K562 (cell line): ENCODE measurements around the gene C6orf163. TPM values are rescaled to one million over a fixed set of nuclear protein-coding genes. Genes with fewer than 3 reads are reported as not detected.
A peak's percentile ranks its signal among the peaks of the same experiment; 100 is the strongest.

Experiments used
- ATAC-seq: fragments of 200-7000 bp; cut with Tn5 transposase; 3 replicates; pipeline ENCODE4 v1.9.1; 2020; ENCODE audit warnings: moderate library complexity
- BruUV-seq: library from RNA; stranded (reverse); fragments of 400-500 nt; replicated peaks from 2 replicates; lab custom pipeline; 2021; lab: Mats Ljungman, UMichigan
- CTCF ChIA-PET: fragments of 300-600 bp; formaldehyde crosslinking; extraction: SDS; loops from one replicate; lab custom pipeline; 2021; ENCODE audit warnings: low intra/inter-chr PET ratio; lab: Yijun Ruan, JAX
- POLR2A ChIA-PET: fragments of 300-600, 350-650 bp; sonication (Branson Sonifier 250); formaldehyde crosslinking; extraction: SDS; loops from one replicate; lab custom pipeline; 2021; ENCODE audit warnings: antibody characterized with exemption, inconsistent platforms; lab: Yijun Ruan, JAX
- DNase-seq, 4 experiments: peaks; one replicate each; pipeline versions ENCODE4 v3.0.0 to v3.0.0-alpha.2; 2011 to 2018; ENCODE audit warnings: low spot score in 3 of 4, mixed read lengths in 3 of 4; ENCODE audit errors: extremely low read depth in 1 of 4
- FAIRE-seq: peaks from 2 replicates; lab custom pipeline; 2011; peaks lifted over from hg19 to GRCh38; lab: Jason Lieb, UNC
- H2AFZ ChIP-seq: 2 replicates; pipeline ENCODE4 v1.6.0; 2011; ENCODE audit warnings: low read depth, low read length, control low read depth, inconsistent platforms
- H3K27ac ChIP-seq: fragments of 200-600 bp; 3 replicates; pipeline ENCODE4 v1.8.0; 2011; ENCODE audit warnings: low read depth, mild to moderate bottlenecking, control low read depth, inconsistent platforms, low read length, moderate library complexity, mixed read lengths; ENCODE audit errors: extremely low read depth
- H3K27me3 ChIP-seq, 2 experiments: fragments of 300-600 bp in 1 of 2; 2 replicates in 1 of 2; 3 replicates in 1 of 2; pipeline versions ENCODE4 v1.6.0 to v1.8.0; 2011; ENCODE audit warnings: inconsistent platforms in 2 of 2, low read length in 2 of 2, mild to moderate bottlenecking in 1 of 2, mixed read lengths in 1 of 2, moderate library complexity in 1 of 2; ENCODE audit not compliant: control insufficient read depth in 2 of 2, insufficient read depth in 2 of 2
- H3K36me3 ChIP-seq: fragments of 300-600 bp; 3 replicates; pipeline ENCODE4 v1.8.0; 2011; ENCODE audit warnings: mild to moderate bottlenecking, low read length, inconsistent platforms; ENCODE audit not compliant: control insufficient read depth, insufficient read depth
- H3K4me1 ChIP-seq, 2 experiments: fragments of 200-600 bp in 1 of 2; replicated peaks in 1 of 2; 2 replicates in 1 of 2; 3 replicates in 1 of 2; pipeline versions ENCODE4 v1.5.1 to v1.8.0; 2011; ENCODE audit warnings: inconsistent platforms in 2 of 2, low read length in 2 of 2, mild to moderate bottlenecking in 1 of 2, mixed read lengths in 1 of 2, moderate library complexity in 1 of 2; ENCODE audit not compliant: control insufficient read depth in 2 of 2, insufficient read depth in 2 of 2
- H3K4me2 ChIP-seq: 2 replicates; pipeline ENCODE4 v1.6.1; 2011; ENCODE audit warnings: low read length, control low read depth, inconsistent platforms, mixed read lengths; ENCODE audit not compliant: insufficient read depth
- H3K4me3 ChIP-seq: fragments of 200-600 bp; sonication (generic), shearing (Covaris generic); 2 replicates; pipeline ENCODE4 v1.5.1; 2016; ENCODE audit warnings: control low read depth, inconsistent platforms
- H3K79me2 ChIP-seq: fragments of 200-600 bp; 3 replicates; pipeline ENCODE4 v1.8.0; 2011; ENCODE audit warnings: low read length, inconsistent platforms; ENCODE audit not compliant: control insufficient read depth, insufficient read depth
- H3K9ac ChIP-seq, 2 experiments: 2 replicates each; pipeline versions ENCODE4 v1.6.0 to v1.6.1; 2011; ENCODE audit warnings: low read depth in 2 of 2, low read length in 2 of 2, control low read depth in 1 of 2, inconsistent platforms in 1 of 2, mild to moderate bottlenecking in 1 of 2, mixed read lengths in 1 of 2; ENCODE audit not compliant: insufficient read depth in 1 of 2
- H3K9me1 ChIP-seq: one replicate; pipeline ENCODE4 v1.6.0; 2011; ENCODE audit warnings: inconsistent platforms, mild to moderate bottlenecking, low read length, moderate library complexity; ENCODE audit not compliant: control insufficient read depth, insufficient read depth
- H3K9me3 ChIP-seq: replicated peaks from 2 replicates; pipeline ENCODE4 v1.5.1; 2011; ENCODE audit warnings: low read depth, low read length, inconsistent platforms; ENCODE audit not compliant: control insufficient read depth, insufficient read depth
- H4K20me1 ChIP-seq: replicated peaks from 2 replicates; pipeline ENCODE4 v1.6.1; 2011; ENCODE audit warnings: low read length, inconsistent platforms, mixed read lengths; ENCODE audit not compliant: control insufficient read depth, insufficient read depth
- C11orf30 ChIP-seq: fragments of 450-650 bp; IDR thresholded peaks from 2 replicates; pipeline ENCODE4 v1.6.1; 2016; ENCODE audit warnings: low read depth, mild to moderate bottlenecking
- CBFA2T3 ChIP-seq: fragments of 450-650 bp; IDR thresholded peaks from 2 replicates; pipeline ENCODE4 v1.6.1; 2017
- CHD7 ChIP-seq: fragments of 200-600 bp; sonication (generic); IDR thresholded peaks from one replicate; pipeline ENCODE4 v1.6.1; 2012; ENCODE audit warnings: mild to moderate bottlenecking, low read depth, low read length, inconsistent platforms
- GATA2 ChIP-seq: sonication (generic); formaldehyde crosslinking; IDR thresholded peaks from 2 replicates; pipeline ENCODE4 v1.4.0; 2020; ENCODE audit warnings: mild to moderate bottlenecking, missing genetic modification reagents
- MTA1 ChIP-seq: fragments of 450-650 bp; IDR thresholded peaks from 2 replicates; pipeline ENCODE4 v1.6.1; 2017; ENCODE audit warnings: borderline replicate concordance
- NCOR1 ChIP-seq: fragments of 450-650 bp; IDR thresholded peaks from 2 replicates; pipeline ENCODE4 v1.6.1; 2016; ENCODE audit warnings: mild to moderate bottlenecking, moderate library complexity
- PHF21A ChIP-seq: fragments of 450-650 bp; IDR thresholded peaks from 2 replicates; pipeline ENCODE4 v1.6.1; 2017; ENCODE audit warnings: low read depth, borderline replicate concordance
- RFX1 ChIP-seq: fragments of 450-650 bp; IDR thresholded peaks from 2 replicates; pipeline ENCODE4 v1.6.1; 2016; ENCODE audit warnings: mild to moderate bottlenecking, moderate library complexity
- SMAD1 ChIP-seq: fragments of 150-350 bp; IDR thresholded peaks from 2 replicates; pipeline ENCODE4 v1.6.1; 2014; ENCODE audit warnings: low read length, low read depth; ENCODE audit not compliant: partially characterized antibody
- SMARCA4 ChIP-seq: fragments of 450-650 bp; IDR thresholded peaks from 2 replicates; pipeline ENCODE4 v1.6.1; 2016
- SRSF1 ChIP-seq: fragments of 200-400 bp; formaldehyde crosslinking; IDR thresholded peaks from 2 replicates; pipeline ENCODE4 v1.6.1; 2017; ENCODE audit warnings: mild to moderate bottlenecking, low read depth, low read length, moderate library complexity
- XRCC5 ChIP-seq: fragments of 200-400 bp; formaldehyde crosslinking; IDR thresholded peaks from 2 replicates; pipeline ENCODE4 v1.6.1; 2017; ENCODE audit warnings: low read depth, mild to moderate bottlenecking, low read length
- ZNF785 ChIP-seq: fragments of 250-450 bp; sonication (Bioruptor Pico); IDR thresholded peaks from 2 replicates; pipeline ENCODE4 v1.4.0; 2020; ENCODE audit warnings: mild to moderate bottlenecking
- WGBS: fragments of 100-300 bp; shearing (Covaris generic); methylation state at CpG from one replicate; pipeline ENCODE4 v1.1.6; 2016; ENCODE audit warnings: low coverage, mixed read lengths; ENCODE audit not compliant: insufficient coverage; ENCODE audit errors: missing lambda C conversion rate; 5-methylcytosine and 5-hydroxymethylcytosine counted together
- in situ Hi-C: fragments of 300-500 bp; cut with MboI; formaldehyde crosslinking; loops from 4 replicates; pipeline ENCODE4 v1.15.0; 2018; ENCODE audit warnings: inconsistent platforms, mixed read lengths
- intact Hi-C: fragments of 100-400 bp; cut with micrococcal nuclease; formaldehyde crosslinking; loops from 2 replicates; pipeline ENCODE4 v1.14.2; 2022
- polyA plus RNA-seq, 8 experiments: library from polyadenylated mRNA; depleted of rRNA in 4 of 8; stranded (reverse) in 5 of 8; unstranded in 3 of 8; fragments of >200 nt; fragmentation: Nextera tagmentation in 2 of 8; fragmentation: Illumina TruSeq in 1 of 8; extraction: Ambion mirVana in 2 of 8; extraction: Trizol in 1 of 8; gene quantifications; 2 replicates each; pipeline versions ENCODE4 v1.2.1 to v1.2.3, GENCODE V29; 2011 to 2014; ENCODE audit warnings: inconsistent platforms in 1 of 8, missing spikeins in 1 of 8
- total RNA-seq, 7 experiments: library from RNA; depleted of rRNA in 6 of 7; stranded (reverse); fragments of >200 nt in 6 of 7; fragmentation: Illumina TruSeq in 2 of 7; extraction: Trizol in 2 of 7; gene quantifications; 2 replicates each; pipeline versions ENCODE4 v1.2.1 to v1.2.3, GENCODE V29; 2011 to 2021; ENCODE audit warnings: low replicate concordance in 1 of 7

Gene C6orf163
- total and polyA plus RNA-seq, 9 of the 15 experiments (the other 6 are each of a cell fraction or from before 2014, with no cell fraction given) = 0.67 to 4.7 (median 1.5) TPM

- Histone ChIP-seq H3K27me3 (no peaks in the 10 kb centered on the region), H3K4me3 (no peak overlapping the region), H3K4me2 (no peak overlapping the region), H3K27ac (no peak overlapping the region), H3K9me1 (no peaks in the 10 kb centered on the region), H4K20me1 (no peaks in the 10 kb centered on the region), H3K4me1 (peaks cover 0 to 7% of the 10 kb centered on the region in 2 experiments; a peak in 2 of 5 replicates), H3K36me3 (no peaks in the 10 kb centered on the region), H3K9me3 (no peaks in the 10 kb centered on the region), H3K79me2 (no peaks in the 10 kb centered on the region), H3K9ac (no peak overlapping the region), H2AFZ (no peak overlapping the region)
- DNase-seq (peak; percentile 26 to 63 (median 45)), ATAC-seq (peak; percentile 95), FAIRE-seq (peak; percentile 77)
- in situ Hi-C loops (no loop called here), intact Hi-C loops (no loop called here)
- ChIA-PET POLR2A (interaction anchor here (0.7 to 1.7 kb wide), 4 partner anchors 10 to 20 kb away, joined by 3 to 5 read pairs (median 4); no protein-coding TSS in a partner anchor), CTCF (no interaction called here)
- BruUV-seq = no TSS peak
- 16% methylated on average over 3 of the region's 3 CpGs for WGBS
- TF ChIP-seq PHF21A (no peak), MTA1 (no peak), XRCC5 (no peak), SMAD1 (no peak), RFX1 (no peak), SMARCA4 (peak; percentile 39; the same call in 1 of the 2 replicates), SRSF1 (no peak), C11orf30 (peak; percentile 80), CBFA2T3 (peak; percentile 69), NCOR1 (0 out of 2 replicates have a peak, but pooled peaks have one; percentile 19), ZNF785 (CRISPR knock-in tag) (no peak), GATA2 (CRISPR knock-in tag) (peak; percentile 70), CHD7 (no peak)
These were observed 39.8 kb downstream of the C6orf163 start for GRCh38 chr6:87384449-87384848.
